MCF 10A (cell line): Measurements from ENCODE around the gene HAUS5. TPM values are rescaled to one million over a fixed set of nuclear protein-coding genes. Genes with fewer than 3 reads are reported as not detected.
"Not testable (repeated sequence)": the region's sequence is repeated elsewhere in the genome, so short reads cannot be mapped to it uniquely, and the experiment has no call there.

Source experiments
- BruUV-seq: library from RNA; stranded (reverse); fragments of 400-500 nt; replicated peaks from 2 replicates; lab custom pipeline; 2021; lab: Mats Ljungman, UMichigan
- CTCF ChIA-PET: fragments of 300-600 bp; sonication (Branson Sonifier 250); formaldehyde crosslinking; extraction: SDS; loops from one replicate; lab custom pipeline; 2021; ENCODE audit warnings: antibody characterized with exemption, inconsistent platforms; lab: Yijun Ruan, JAX
- POLR2A ChIA-PET: fragments of 300-600, 350-650 bp; sonication (Branson Sonifier 250); formaldehyde crosslinking; extraction: SDS; loops from one replicate; lab custom pipeline; 2020; ENCODE audit warnings: antibody characterized with exemption, inconsistent platforms; lab: Yijun Ruan, JAX
- DNase-seq: peaks from one replicate; pipeline ENCODE4 v3.0.0-alpha.2; 2018; ENCODE audit not compliant: unreplicated experiment
- H3K27ac Mint-ChIP-seq: one replicate; pipeline ENCODE4 v1.8.0; 2022; ENCODE audit warnings: mild to moderate bottlenecking, low read depth, mixed read lengths; ENCODE audit not compliant: unreplicated experiment
- H3K27me3 Mint-ChIP-seq: one replicate; pipeline ENCODE4 v1.8.0; 2022; ENCODE audit warnings: mixed read lengths; ENCODE audit not compliant: insufficient read depth, unreplicated experiment
- H3K36me3 Mint-ChIP-seq: one replicate; pipeline ENCODE4 v1.8.0; 2022; ENCODE audit warnings: mild to moderate bottlenecking, moderate library complexity, mixed read lengths; ENCODE audit not compliant: insufficient read depth, unreplicated experiment
- H3K4me1 Mint-ChIP-seq: one replicate; pipeline ENCODE4 v1.8.0; 2022; ENCODE audit warnings: mixed read lengths; ENCODE audit not compliant: insufficient read depth, unreplicated experiment
- H3K4me3 Mint-ChIP-seq: one replicate; pipeline ENCODE4 v1.8.0; 2022; ENCODE audit warnings: mild to moderate bottlenecking, moderate library complexity, mixed read lengths; ENCODE audit not compliant: unreplicated experiment
- H3K9me3 Mint-ChIP-seq: one replicate; pipeline ENCODE4 v1.8.0; 2022; ENCODE audit warnings: mixed read lengths; ENCODE audit not compliant: unreplicated experiment
- intact Hi-C: fragments of 100-400 bp; cut with micrococcal nuclease; formaldehyde crosslinking; loops from 2 replicates; pipeline ENCODE4 v1.14.1; 2022
- total RNA-seq: library from RNA; stranded (reverse); gene quantifications from 2 replicates; pipeline ENCODE4 v1.2.3, GENCODE V29; 2022
- TF ChIP-seq, protein P1 (sequence below): fragments of 200-600 bp; IDR thresholded peaks from one replicate; pipeline ENCODE4 v1.8.0; 2022; ENCODE audit warnings: antibody characterized with exemption, mild to moderate bottlenecking; ENCODE audit not compliant: unreplicated experiment

HAUS5 gene
- total RNA-seq, 1 experiment from 2014 or later = 10.6 TPM

DNA sequence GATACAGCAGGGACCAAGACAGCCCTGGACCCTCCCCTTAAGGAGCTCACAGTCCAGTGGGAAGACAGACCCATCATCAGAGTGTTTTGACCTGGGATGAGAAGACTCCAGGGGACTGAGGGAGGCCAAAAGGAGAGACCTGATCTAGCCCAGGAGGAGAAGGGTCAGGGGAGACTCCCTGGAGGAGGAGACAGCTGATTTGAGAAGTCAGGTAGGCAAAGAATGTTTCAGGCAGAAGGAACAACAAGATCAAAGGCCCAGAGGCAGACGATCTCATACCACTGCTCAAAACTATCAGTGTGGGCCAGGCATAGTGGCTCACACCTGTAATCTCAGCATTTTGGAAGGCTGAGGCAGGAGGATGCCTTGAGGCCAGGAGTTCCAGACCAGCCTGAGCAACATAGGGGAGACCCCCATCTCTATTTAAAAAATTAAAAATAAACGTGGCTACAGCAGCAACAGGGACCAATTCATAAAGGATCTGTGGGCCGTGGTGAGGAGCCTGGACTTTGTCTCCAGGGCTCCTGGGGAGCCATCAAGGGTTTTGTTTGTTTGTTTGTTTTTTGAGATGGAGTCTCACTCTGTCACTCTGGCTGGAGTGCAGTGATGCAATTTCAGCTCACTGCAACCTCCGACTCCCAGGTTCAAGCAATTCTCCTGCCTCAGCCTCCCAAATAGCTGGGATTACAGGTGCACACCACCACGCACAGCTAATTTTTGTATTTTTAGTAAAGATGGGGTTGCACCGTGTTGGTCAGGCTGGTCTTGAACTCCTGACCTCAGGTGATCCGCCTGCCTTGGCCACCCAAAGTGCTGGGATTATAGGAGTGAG, 33.4 kb downstream of the HAUS5 start:
- no peak overlapping the region for H3K27ac Mint-ChIP-seq
- intact Hi-C loops = loop anchor here (2.0 kb wide), 1 partner anchor 17 kb away; the partner anchor contains the start of gene RBM42
- H3K27me3 Mint-ChIP-seq = no peaks in the 10 kb centered on the region
- CTCF ChIA-PET = interaction anchor here (0.7 kb wide), 1 partner anchor 135 kb away, joined by 3 read pairs; no protein-coding TSS in a partner anchor
- H3K36me3 Mint-ChIP-seq = peaks cover 2% of the 10 kb centered on the region
- no TSS peak for BruUV-seq
- no peak for DNase-seq
- no peaks in the 10 kb centered on the region for H3K9me3 Mint-ChIP-seq
- no peak overlapping the region for H3K4me3 Mint-ChIP-seq
- POLR2A ChIA-PET = no interaction called here
- H3K4me1 Mint-ChIP-seq = peaks cover 13% of the 10 kb centered on the region
- TF ChIP-seq, protein P1, sequence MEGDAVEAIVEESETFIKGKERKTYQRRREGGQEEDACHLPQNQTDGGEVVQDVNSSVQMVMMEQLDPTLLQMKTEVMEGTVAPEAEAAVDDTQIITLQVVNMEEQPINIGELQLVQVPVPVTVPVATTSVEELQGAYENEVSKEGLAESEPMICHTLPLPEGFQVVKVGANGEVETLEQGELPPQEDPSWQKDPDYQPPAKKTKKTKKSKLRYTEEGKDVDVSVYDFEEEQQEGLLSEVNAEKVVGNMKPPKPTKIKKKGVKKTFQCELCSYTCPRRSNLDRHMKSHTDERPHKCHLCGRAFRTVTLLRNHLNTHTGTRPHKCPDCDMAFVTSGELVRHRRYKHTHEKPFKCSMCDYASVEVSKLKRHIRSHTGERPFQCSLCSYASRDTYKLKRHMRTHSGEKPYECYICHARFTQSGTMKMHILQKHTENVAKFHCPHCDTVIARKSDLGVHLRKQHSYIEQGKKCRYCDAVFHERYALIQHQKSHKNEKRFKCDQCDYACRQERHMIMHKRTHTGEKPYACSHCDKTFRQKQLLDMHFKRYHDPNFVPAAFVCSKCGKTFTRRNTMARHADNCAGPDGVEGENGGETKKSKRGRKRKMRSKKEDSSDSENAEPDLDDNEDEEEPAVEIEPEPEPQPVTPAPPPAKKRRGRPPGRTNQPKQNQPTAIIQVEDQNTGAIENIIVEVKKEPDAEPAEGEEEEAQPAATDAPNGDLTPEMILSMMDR = no peak

DNA sequence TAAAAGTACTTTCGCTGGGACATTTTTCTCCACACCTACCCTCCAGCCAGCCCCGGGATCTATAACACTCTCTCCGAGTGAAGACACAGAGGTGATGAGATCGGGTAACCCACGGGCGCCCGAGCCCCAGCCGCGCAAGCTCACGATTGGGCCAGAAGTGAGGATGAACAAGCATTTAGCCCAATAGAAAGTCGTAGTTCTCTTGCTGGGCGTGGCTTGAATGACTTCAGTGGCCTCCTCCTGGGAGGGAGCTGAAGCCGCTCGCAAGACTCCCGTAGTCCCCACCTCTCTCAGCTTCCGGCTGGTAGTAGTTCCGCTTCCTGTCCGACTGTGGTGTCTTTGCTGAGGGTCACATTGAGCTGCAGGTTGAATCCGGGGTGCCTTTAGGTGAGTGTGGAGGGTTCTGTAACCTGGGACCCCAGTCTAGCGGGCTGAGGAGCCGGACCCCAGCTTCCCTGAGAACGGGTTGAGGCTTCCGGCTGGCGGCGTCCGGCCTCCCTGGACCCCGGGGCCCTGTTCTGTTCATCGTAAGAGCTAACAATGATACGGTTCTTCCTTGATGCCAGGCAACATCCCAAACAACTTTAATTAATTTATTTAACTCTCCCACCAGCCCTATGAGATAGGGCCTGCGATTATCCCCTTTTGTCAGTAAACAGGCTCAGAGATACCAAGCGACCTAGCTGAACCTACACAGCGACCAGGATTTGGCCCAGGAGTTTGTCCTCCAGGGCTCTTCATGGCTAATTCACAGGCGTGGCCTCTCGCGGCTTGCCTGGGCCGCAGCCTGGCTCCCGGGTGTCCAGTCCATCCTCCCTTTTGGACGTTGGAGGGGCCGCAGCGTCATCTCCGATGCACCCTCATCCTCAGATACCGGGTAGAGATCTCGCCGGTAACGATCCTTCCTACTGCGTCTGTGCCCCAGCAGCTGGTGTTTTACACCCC, 35.8 kb downstream of the HAUS5 start, which contains the start of gene COX6B1:
COX6B1 (plus strand) TSS at position 307 of the 945 bp plus-strand sequence. CDS start 2,921 bp downstream, outside the sequence.
- POLR2A ChIA-PET = interaction anchor here (0.6 to 2.1 kb wide), 23 partner anchors 9 to 1012 kb away, joined by 3 to 12 read pairs (median 4); partner anchors contain the start of genes HAUS5, KMT2B, LIN37 and PSENEN
- Mint-ChIP-seq H3K27ac (peak within 1 kb of the TSS; percentile 98), H3K27me3 (no peaks in the 10 kb centered on the region), H3K4me3 (peak within 1 kb of the TSS; percentile 99), H3K9me3 (no peaks in the 10 kb centered on the region), H3K36me3 (peaks cover 26% of the 10 kb centered on the region), H3K4me1 (peaks cover 13% of the 10 kb centered on the region)
- CTCF ChIA-PET = interaction anchor here (0.7 to 1.5 kb wide), 5 partner anchors 12 to 120 kb away, joined by 3 to 8 read pairs (median 3); no protein-coding TSS in a partner anchor
- intact Hi-C loops = no loop called here
- TF ChIP-seq, protein P1 = no peak
- TSS peak; percentile 79 for BruUV-seq
- peak; percentile 99 for DNase-seq

DNA sequence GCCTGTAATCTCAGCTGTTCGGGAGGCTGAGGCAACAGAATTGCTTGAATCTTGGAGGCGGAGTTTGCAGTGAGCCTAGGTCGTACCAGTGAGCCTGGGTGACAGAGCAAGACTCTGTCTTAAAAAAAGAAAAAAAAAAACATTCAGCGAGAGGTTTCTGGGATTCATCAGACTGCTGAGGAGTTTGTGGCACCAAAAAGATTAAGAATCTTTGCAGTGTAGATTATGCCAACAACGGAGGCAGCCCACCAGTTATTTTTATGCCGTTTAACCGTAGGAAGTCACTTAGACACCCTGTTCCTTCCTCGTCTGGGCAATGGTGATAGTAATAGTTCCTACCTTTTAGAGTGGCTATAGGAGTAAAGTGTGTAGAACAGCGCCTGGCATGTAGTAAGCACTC, 38.0 kb downstream of the HAUS5 start:
- intact Hi-C loops = no loop called here
- ChIA-PET POLR2A (interaction anchor here (1.0 kb wide), 1 partner anchor 90 kb away, joined by 4 read pairs; no protein-coding TSS in a partner anchor), CTCF (interaction anchor here (0.6 to 1.2 kb wide), 2 partner anchors 65 to 101 kb away, joined by 3 read pairs; no protein-coding TSS in a partner anchor)
- no peaks in the 10 kb centered on the region for H3K27me3 Mint-ChIP-seq
- no peak overlapping the region for H3K4me3 Mint-ChIP-seq
- no peak overlapping the region for H3K27ac Mint-ChIP-seq
- BruUV-seq = no TSS peak
- no peaks in the 10 kb centered on the region for H3K4me1 Mint-ChIP-seq
- DNase-seq = no peak
- no peaks in the 10 kb centered on the region for H3K9me3 Mint-ChIP-seq
- H3K36me3 Mint-ChIP-seq = peaks cover 49% of the 10 kb centered on the region
- TF ChIP-seq, protein P1 = no peak

DNA sequence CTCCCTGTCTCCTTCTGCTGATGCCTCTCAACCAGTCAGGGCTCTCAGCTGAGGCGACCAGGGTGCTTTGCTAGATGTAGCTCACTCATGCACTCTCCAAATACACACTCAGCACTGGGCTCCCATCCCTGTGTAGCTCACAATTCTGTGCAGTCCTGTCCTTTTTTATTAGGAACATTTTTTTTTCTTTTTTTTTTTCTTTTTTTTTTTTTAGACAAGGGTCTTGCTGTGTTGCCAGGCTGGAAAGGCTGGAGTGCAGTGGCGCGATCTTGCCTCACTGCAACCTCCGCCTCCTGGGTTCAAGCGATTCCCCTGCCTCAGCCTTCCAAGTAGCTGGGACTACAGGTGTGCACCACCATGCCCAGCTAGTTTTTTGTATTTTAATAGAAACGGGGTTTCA, 42.3 kb downstream of the HAUS5 start:
- H3K4me1 Mint-ChIP-seq, BruUV-seq, H3K4me3 Mint-ChIP-seq, H3K27ac Mint-ChIP-seq, DNase-seq, H3K9me3 Mint-ChIP-seq, H3K27me3 Mint-ChIP-seq, POLR2A ChIA-PET, intact Hi-C loops: not testable (repeated sequence)
- peaks cover 89% of the 10 kb centered on the region for H3K36me3 Mint-ChIP-seq
- CTCF ChIA-PET = interaction anchor here (0.6 to 0.7 kb wide), 2 partner anchors 12 to 76 kb away, joined by 3 read pairs; no protein-coding TSS in a partner anchor
